ENCODE data around the gene HAND1.
"Not testable (repeated sequence)": the region's sequence is repeated elsewhere in the genome, so short reads cannot be mapped to it uniquely, and the experiment has no call there.

Gene HAND1

GRCh38 chr5:154517810-154518437 lies 39.9 kb upstream of the HAND1 start:
- TF ChIP-seq CTCF (IDR thresholded peaks at IDR 0.05; ENCODE audit: low read depth, low read length): no peak
- no peak for DNase-seq
- H3K9me3 ChIP-seq (ENCODE audit: severe bottlenecking): no peaks in the 10 kb centered on the region
- no peak overlapping the region for H3K4me3 ChIP-seq (ENCODE audit: low read depth, low read length)
- H3K36me3 ChIP-seq: no peaks in the 10 kb centered on the region
- no peaks in the 10 kb centered on the region for H3K27me3 ChIP-seq (ENCODE audit: insufficient read depth, low read depth, severe bottlenecking)
- no peak overlapping the region for H3K27ac ChIP-seq

GRCh38 chr5:154517181-154517580 lies 39.2 kb upstream of the HAND1 start:
- H3K9me3 ChIP-seq (ENCODE audit: severe bottlenecking): no peaks in the 10 kb centered on the region
- no peak for TF ChIP-seq CTCF (IDR thresholded peaks at IDR 0.05; ENCODE audit: low read depth, low read length)
- no peaks in the 10 kb centered on the region for H3K27me3 ChIP-seq (ENCODE audit: insufficient read depth, low read depth, severe bottlenecking)
- no peak overlapping the region for H3K4me3 ChIP-seq (ENCODE audit: low read depth, low read length)
- no peak overlapping the region for H3K27ac ChIP-seq
- H3K36me3 ChIP-seq: no peaks in the 10 kb centered on the region
- DNase-seq: no peak

GRCh38 chr5:154516475-154516874 lies 38.4 kb upstream of the HAND1 start:
- no peak for TF ChIP-seq CTCF (IDR thresholded peaks at IDR 0.05; ENCODE audit: low read depth, low read length)
- no peak for DNase-seq
- Histone ChIP-seq H3K27me3 (ENCODE audit: insufficient read depth, low read depth, severe bottlenecking) (no peaks in the 10 kb centered on the region), H3K4me3 (ENCODE audit: low read depth, low read length) (no peak overlapping the region), H3K27ac (no peak overlapping the region), H3K36me3 (no peaks in the 10 kb centered on the region), H3K9me3 (ENCODE audit: severe bottlenecking) (no peaks in the 10 kb centered on the region)

GRCh38 chr5:154515488-154515887 lies 37.5 kb upstream of the HAND1 start:
- H3K27me3 ChIP-seq (ENCODE audit: insufficient read depth, low read depth, severe bottlenecking); H3K9me3 ChIP-seq (ENCODE audit: severe bottlenecking); DNase-seq; H3K36me3 ChIP-seq; H3K27ac ChIP-seq; H3K4me3 ChIP-seq (ENCODE audit: low read depth, low read length): not testable (repeated sequence)

- H3K36me3 ChIP-seq: no peaks in the 10 kb centered on the region
- TF ChIP-seq CTCF (IDR thresholded peaks at IDR 0.05; ENCODE audit: low read depth, low read length): no peak
- no peaks in the 10 kb centered on the region for H3K27me3 ChIP-seq (ENCODE audit: insufficient read depth, low read depth, severe bottlenecking)
- H3K9me3 ChIP-seq (ENCODE audit: severe bottlenecking): no peaks in the 10 kb centered on the region
- no peak overlapping the region for H3K4me3 ChIP-seq (ENCODE audit: low read depth, low read length)
- no peak overlapping the region for H3K27ac ChIP-seq
- DNase-seq: no peak
These were observed 36.3 kb upstream of the HAND1 start for GRCh38 chr5:154514331-154514730.

GRCh38 chr5:154513669-154514084 lies 35.6 kb upstream of the HAND1 start:
- Histone ChIP-seq H3K27me3 (ENCODE audit: insufficient read depth, low read depth, severe bottlenecking) (no peaks in the 10 kb centered on the region), H3K4me3 (ENCODE audit: low read depth, low read length) (no peak overlapping the region), H3K36me3 (no peaks in the 10 kb centered on the region), H3K27ac (no peak overlapping the region), H3K9me3 (ENCODE audit: severe bottlenecking) (no peaks in the 10 kb centered on the region)
- no peak for TF ChIP-seq CTCF (IDR thresholded peaks at IDR 0.05; ENCODE audit: low read depth, low read length)
- no peak for DNase-seq
